B cell (primary cell): ENCODE results near the gene AMZ1. TPM values are rescaled to one million over a fixed set of nuclear protein-coding genes. Genes with fewer than 3 reads are reported as not detected.

Experiments used
- ATAC-seq: fragments of 200-7000 bp; cut with Tn5 transposase; one replicate; pipeline ENCODE4 v1.10.0; 2021; ENCODE audit warnings: low read depth, mild to moderate bottlenecking, moderate number of reproducible peaks, moderate library complexity
- CTCF ChIA-PET: fragments of 350-600 bp; sonication (Branson Sonifier 250); formaldehyde crosslinking; loops from one replicate; lab custom pipeline; 2021; ENCODE audit warnings: antibody characterized with exemption, inconsistent platforms; lab: Charles Lee
- POLR2A ChIA-PET: fragments of 350-600 bp; sonication (Branson Sonifier 250); formaldehyde crosslinking; loops from one replicate; lab custom pipeline; 2021; ENCODE audit warnings: antibody characterized with exemption; lab: Charles Lee
- DNase-seq: peaks from one replicate; pipeline ENCODE4 v3.0.0; 2013
- H2AFZ ChIP-seq: 2 replicates; pipeline ENCODE4 v1.6.1; 2012; ENCODE audit warnings: mild to moderate bottlenecking, low read depth, low read length; ENCODE audit not compliant: insufficient read depth, poor library complexity, severe bottlenecking
- H3K27ac ChIP-seq, 2 donors: 1 replicate in 1 of 2; 2 replicates in 1 of 2; pipeline ENCODE4 v1.5.1; 2012 to 2013; ENCODE audit warnings: low read length in 2 of 2, mild to moderate bottlenecking in 2 of 2, moderate library complexity in 1 of 2
- H3K27me3 ChIP-seq, 4 experiments: fragments of 200-600 bp in 1 of 4; sonication (generic) in 1 of 4; replicated peaks in 1 of 4; 1 replicate in 2 of 4; 2 replicates in 2 of 4; pipeline versions ENCODE4 v1.6.1 to v1.7.0; 2013 to 2016; ENCODE audit warnings: low read length in 3 of 4, mild to moderate bottlenecking in 2 of 4, mixed read lengths in 1 of 4, moderate library complexity in 1 of 4; ENCODE audit not compliant: insufficient read depth in 4 of 4, control insufficient read depth in 3 of 4; ENCODE audit errors: control extremely low read depth in 1 of 4
- H3K36me3 ChIP-seq, 2 experiments: replicated peaks in 1 of 2; 1 replicate in 1 of 2; 2 replicates in 1 of 2; pipeline versions ENCODE4 v1.6.1 to v1.7.1; 2013; ENCODE audit warnings: low read length in 1 of 2; ENCODE audit not compliant: insufficient read depth in 2 of 2, control insufficient read depth in 1 of 2; ENCODE audit errors: control extremely low read depth in 1 of 2, extremely low read depth in 1 of 2
- H3K4me1 ChIP-seq, 2 donors: fragments of 200-600 bp in 1 of 2; sonication (generic) in 1 of 2; 1 replicate in 1 of 2; 2 replicates in 1 of 2; pipeline versions ENCODE4 v1.5.1 to v1.6.1; 2013 to 2017; ENCODE audit warnings: low read length in 2 of 2; ENCODE audit not compliant: control insufficient read depth in 2 of 2, insufficient read depth in 2 of 2
- H3K4me2 ChIP-seq: replicated peaks from 2 replicates; pipeline ENCODE3; 2012; ENCODE audit warnings: mild to moderate bottlenecking, low read depth, low read length; ENCODE audit not compliant: poor library complexity, severe bottlenecking
- H3K4me3 ChIP-seq, 5 experiments: fragments of 200-600 bp in 1 of 5; sonication (generic) in 1 of 5; 1 replicate in 3 of 5; 2 replicates in 2 of 5; pipeline versions ENCODE4 v1.5.1 to v1.7.0; 2011 to 2016; ENCODE audit warnings: low read length in 4 of 5, mild to moderate bottlenecking in 4 of 5, low read depth in 2 of 5, control low read depth in 1 of 5, moderate library complexity in 1 of 5; ENCODE audit not compliant: insufficient read depth in 1 of 5; ENCODE audit errors: control extremely low read depth in 1 of 5, extremely low read depth in 1 of 5
- H3K79me2 ChIP-seq: fragments of 200-600 bp; sonication (generic); one replicate; pipeline ENCODE4 v1.6.0; 2016; ENCODE audit warnings: low read length; ENCODE audit not compliant: control insufficient read depth, insufficient read depth
- H3K9ac ChIP-seq: fragments of 200-600 bp; sonication (generic); 2 replicates; pipeline ENCODE4 v1.6.1; 2017; ENCODE audit warnings: mild to moderate bottlenecking, low read length, moderate library complexity
- H3K9me3 ChIP-seq, 3 donors: one replicate each; pipeline versions ENCODE4 v1.6.1 to v1.7.1; 2013; ENCODE audit warnings: low read length in 2 of 3; ENCODE audit not compliant: control insufficient read depth in 2 of 3, insufficient read depth in 1 of 3; ENCODE audit errors: control extremely low read depth in 1 of 3
- H4K20me1 ChIP-seq: 2 replicates; pipeline ENCODE4 v1.6.0; 2012; ENCODE audit warnings: mild to moderate bottlenecking, low read length; ENCODE audit not compliant: insufficient read depth, control insufficient read depth, poor library complexity, severe bottlenecking
- H3K27ac Mint-ChIP-seq: one replicate; pipeline ENCODE4 v1.8.0; 2021; ENCODE audit warnings: mixed read lengths
- H3K27me3 Mint-ChIP-seq: one replicate; pipeline ENCODE4 v1.8.0; 2021; ENCODE audit warnings: mixed read lengths
- H3K4me1 Mint-ChIP-seq: one replicate; pipeline ENCODE4 v1.8.0; 2021; ENCODE audit warnings: mixed read lengths
- H3K4me3 Mint-ChIP-seq: one replicate; pipeline ENCODE4 v1.8.0; 2021; ENCODE audit warnings: mixed read lengths
- H3K9me3 Mint-ChIP-seq: one replicate; pipeline ENCODE4 v1.8.0; 2022; ENCODE audit warnings: mixed read lengths; ENCODE audit not compliant: insufficient read depth
- CTCF ChIP-seq: fragments of 200-600 bp; IDR thresholded peaks from one replicate; pipeline ENCODE4 v1.8.0; 2022; ENCODE audit warnings: antibody characterized with exemption, mild to moderate bottlenecking
- EZH2 ChIP-seq: IDR thresholded peaks from 2 replicates; pipeline ENCODE4 v1.6.1; 2012; ENCODE audit warnings: borderline replicate concordance, low read depth, mild to moderate bottlenecking, moderate library complexity, low read length; ENCODE audit not compliant: insufficient read depth, poor library complexity, severe bottlenecking
- WGBS: methylation state at CpG from one replicate; pipeline ENCODE4 v1.1.5; 2013; ENCODE audit warnings: missing lambda C conversion rate; ENCODE audit not compliant: insufficient coverage; 5-methylcytosine and 5-hydroxymethylcytosine counted together
- intact Hi-C: fragments of 100-400 bp; cut with micrococcal nuclease; formaldehyde crosslinking; loops from one replicate; pipeline ENCODE4 v1.10.0; 2022
- polyA plus RNA-seq: library from polyadenylated mRNA; depleted of rRNA; stranded (reverse); fragments of >200 nt; gene quantifications from 2 replicates; pipeline ENCODE4 v1.2.3, GENCODE V29; 2012
- total RNA-seq, 2 donors: library from RNA; stranded (reverse); fragments of 120-200 nt in 1 of 2; gene quantifications; 1 replicate in 1 of 2; 2 replicates in 1 of 2; pipeline versions ENCODE4 v1.2.3 to v1.2.4, GENCODE V29; 2013 to 2022

AMZ1 gene
- total and polyA plus RNA-seq, 2 donors (not counting 1 experiment from before 2014, with no cell fraction given) = 0.73 to 13.2 TPM

DNA sequence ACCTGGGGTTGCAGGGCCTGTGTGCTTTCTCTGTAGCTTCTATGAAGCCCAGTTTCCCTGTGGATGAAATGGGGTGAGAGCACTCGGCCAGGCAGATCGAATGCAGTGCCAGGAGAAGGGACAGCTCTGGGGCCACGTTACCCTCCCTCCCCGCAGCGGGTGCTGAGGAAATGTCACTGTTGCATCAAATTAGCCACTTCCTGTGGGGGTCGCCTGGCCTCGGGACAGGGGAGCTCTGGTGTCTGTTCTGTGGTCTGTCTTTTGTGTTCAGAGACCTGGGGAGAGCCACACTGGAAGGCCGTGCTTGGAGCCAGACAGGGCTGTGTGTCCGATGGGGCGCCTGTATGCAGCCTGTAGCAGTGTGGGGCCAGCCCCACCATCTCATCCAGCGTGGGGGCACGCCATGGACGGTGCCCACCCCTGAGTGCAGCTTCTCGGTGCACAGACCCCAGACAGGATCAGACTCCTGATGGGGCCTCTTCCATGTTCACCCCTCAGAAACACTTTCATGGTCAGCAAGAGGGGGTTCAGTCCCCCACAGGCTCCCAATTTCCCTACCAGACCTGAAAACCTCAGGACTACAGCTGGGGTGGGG, 42.6 kb upstream of the AMZ1 start:
- WGBS = 6% methylated on average over 13 of the region's 14 CpGs
- Histone ChIP-seq H4K20me1 (no peaks in the 10 kb centered on the region), H3K27ac (peak overlapping the region in 1 of 2 donors; percentile 8), H2AFZ (peak overlapping the region; percentile 63), H3K27me3 (no peaks in the 10 kb centered on the region), H3K9me3 (no peaks in the 10 kb centered on the region), H3K36me3 (peaks cover 0 to 17% of the 10 kb centered on the region in 2 experiments), H3K4me3 (peak overlapping the region in 4 of 5 experiments; percentile 18 to 44 (median 34)), H3K4me2 (peak overlapping the region; percentile 69), H3K79me2 (peaks cover 50% of the 10 kb centered on the region), H3K4me1 (peaks cover 42 to 54% of the 10 kb centered on the region in 2 donors), H3K9ac (peak overlapping the region; percentile 48)
- DNase-seq (peak; percentile 49), ATAC-seq (peak; percentile 35)
- no peak for TF ChIP-seq CTCF
- no peak for TF ChIP-seq EZH2
- ChIA-PET POLR2A (interaction anchor here (0.6 to 1.3 kb wide), 6 partner anchors 14 to 193 kb away, joined by 3 to 9 read pairs (median 4); no protein-coding TSS in a partner anchor), CTCF (interaction anchor here (0.7 to 2.2 kb wide), 7 partner anchors 20 to 177 kb away, joined by 3 to 6 read pairs (median 4); no protein-coding TSS in a partner anchor)
- H3K4me1 Mint-ChIP-seq = peaks cover 40% of the 10 kb centered on the region
- peak overlapping the region; percentile 87 for H3K4me3 Mint-ChIP-seq
- H3K9me3 Mint-ChIP-seq = no peaks in the 10 kb centered on the region
- H3K27me3 Mint-ChIP-seq = no peaks in the 10 kb centered on the region
- H3K27ac Mint-ChIP-seq = peak overlapping the region; percentile 80
- intact Hi-C loops = no loop called here

DNA sequence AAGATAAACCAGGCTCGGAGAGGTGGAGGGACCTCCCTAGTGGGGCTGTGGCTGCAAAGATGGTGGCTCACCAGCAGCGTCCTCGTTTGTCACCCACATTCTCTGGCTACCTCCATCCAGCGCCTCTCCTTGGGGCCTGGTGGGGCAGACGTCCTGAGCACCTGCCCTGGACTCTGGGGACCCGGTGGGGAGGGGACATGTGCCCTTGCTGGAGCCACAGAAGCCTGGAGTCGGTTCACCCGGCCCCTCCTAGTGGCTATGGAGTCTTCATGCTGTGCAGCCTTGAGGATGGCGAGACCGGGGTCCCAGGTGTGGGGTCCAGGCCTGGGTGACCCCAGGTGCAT, 41.7 kb upstream of the AMZ1 start:
- Histone ChIP-seq H3K9ac (no peak overlapping the region), H3K9me3 (no peaks in the 10 kb centered on the region), H4K20me1 (no peaks in the 10 kb centered on the region), H3K79me2 (peaks cover 41% of the 10 kb centered on the region), H3K4me3 (no peak overlapping the region), H3K27ac (no peak overlapping the region), H3K27me3 (no peaks in the 10 kb centered on the region), H3K4me1 (peaks cover 33 to 45% of the 10 kb centered on the region in 2 donors), H3K4me2 (no peak overlapping the region), H3K36me3 (peaks cover 0 to 17% of the 10 kb centered on the region in 2 experiments), H2AFZ (no peak overlapping the region)
- CTCF ChIA-PET = interaction anchor here (2.2 kb wide), 1 partner anchor 37 kb away, joined by 6 read pairs; no protein-coding TSS in a partner anchor
- H3K27ac Mint-ChIP-seq = no peak overlapping the region
- POLR2A ChIA-PET = interaction anchor here (0.6 kb wide), 1 partner anchor 354 kb away, joined by 4 read pairs; no protein-coding TSS in a partner anchor
- peaks cover 30% of the 10 kb centered on the region for H3K4me1 Mint-ChIP-seq
- 100% methylated on average over 8 of the region's 10 CpGs for WGBS
- TF ChIP-seq CTCF (no peak), EZH2 (no peak)
- H3K4me3 Mint-ChIP-seq = no peak overlapping the region
- no peaks in the 10 kb centered on the region for H3K9me3 Mint-ChIP-seq
- H3K27me3 Mint-ChIP-seq = no peaks in the 10 kb centered on the region
- DNase-seq = no peak
- intact Hi-C loops = no loop called here
- ATAC-seq = no peak
